Gastroesophageal sphincter (tissue), 3 donors: ENCODE data around the gene WHAMM.

Experiments used
- CTCF ChIP-seq, 4 experiments: fragments of 200-600 bp in 2 of 4; fragments of 450-650 bp in 2 of 4; sonication (generic) in 1 of 4; IDR thresholded peaks; one replicate each; pipeline ENCODE4 v1.5.1; 2017 to 2019; ENCODE audit warnings: antibody characterized with exemption in 4 of 4, mild to moderate bottlenecking in 2 of 4, moderate library complexity in 2 of 4
- POLR2AphosphoS5 ChIP-seq: sonication (generic); formaldehyde crosslinking; IDR thresholded peaks from one replicate; pipeline ENCODE4 v1.6.1; 2017; ENCODE audit warnings: antibody characterized with exemption

GRCh38 chr15:82852941-82853561 lies 43.6 kb downstream of the WHAMM start:
- no peak for TF ChIP-seq CTCF (IDR thresholded peaks at IDR 0.05)
- no peak for TF ChIP-seq POLR2AphosphoS5
